K562 (cell line): ENCODE measurements around the gene DEPDC4. TPM values are rescaled to one million over a fixed set of nuclear protein-coding genes. Genes with fewer than 3 reads are reported as not detected.

Source experiments
- ATF7 ChIP-seq: fragments of 450-650 bp; IDR thresholded peaks from 2 replicates; pipeline ENCODE4 v1.7.1; 2014; ENCODE audit warnings: mild to moderate bottlenecking, moderate library complexity
- BDP1 ChIP-seq: IDR thresholded peaks from 3 replicates; pipeline ENCODE4 v1.6.1; 2011; ENCODE audit not compliant: insufficient read length, insufficient read depth
- BMI1 ChIP-seq: fragments of 150-350 bp; IDR thresholded peaks from 2 replicates; pipeline ENCODE4 v1.6.1; 2014; ENCODE audit warnings: low read length
- CC2D1A ChIP-seq: fragments of 450-650 bp; IDR thresholded peaks from 2 replicates; pipeline ENCODE4 v1.6.1; 2017; ENCODE audit warnings: mild to moderate bottlenecking
- FIP1L1 ChIP-seq: fragments of 200-400 bp; formaldehyde crosslinking; IDR thresholded peaks from 2 replicates; pipeline ENCODE4 v1.6.1; 2018; ENCODE audit warnings: mild to moderate bottlenecking, low read depth, low read length; ENCODE audit not compliant: poor library complexity, severe bottlenecking
- HEY1 ChIP-seq: fragments of 250-450 bp; sonication (Bioruptor Pico); IDR thresholded peaks from 2 replicates; pipeline ENCODE4 v1.5.0; 2020; ENCODE audit warnings: mild to moderate bottlenecking, moderate library complexity, borderline replicate concordance
- JUND ChIP-seq, 2 experiments: IDR thresholded peaks; 2 replicates in 1 of 2; 3 replicates in 1 of 2; pipeline ENCODE4 v1.6.1; 2011; ENCODE audit warnings: borderline replicate concordance in 2 of 2, low read depth in 2 of 2, low read length in 2 of 2, improper control_type of control experiment in 1 of 2, missing biosample characterization in 1 of 2, missing genetic modification characterization in 1 of 2, missing genetic modification reagents in 1 of 2
- MBD2 ChIP-seq: sonication (generic); IDR thresholded peaks from 2 replicates; pipeline ENCODE4 v1.6.1; 2016; ENCODE audit warnings: low read depth, borderline replicate concordance
- NCOR1 ChIP-seq: fragments of 450-650 bp; IDR thresholded peaks from 2 replicates; pipeline ENCODE4 v1.6.1; 2016; ENCODE audit warnings: mild to moderate bottlenecking, moderate library complexity
- NFXL1 ChIP-seq: fragments of 450-650 bp; formaldehyde crosslinking; IDR thresholded peaks from 2 replicates; pipeline ENCODE4 v1.4.0; 2021; ENCODE audit warnings: mild to moderate bottlenecking
- PCBP2 ChIP-seq: fragments of 200-400 bp; formaldehyde crosslinking; IDR thresholded peaks from 2 replicates; pipeline ENCODE4 v1.6.1; 2018; ENCODE audit warnings: low read length, low read depth, mild to moderate bottlenecking, moderate library complexity; ENCODE audit not compliant: poor library complexity, severe bottlenecking
- PML ChIP-seq: IDR thresholded peaks from 2 replicates; pipeline ENCODE4 v1.6.1; 2012; ENCODE audit warnings: low read length, inconsistent platforms
- POLR2H ChIP-seq: IDR thresholded peaks from 2 replicates; pipeline ENCODE4 v1.6.1; 2016; ENCODE audit warnings: missing genetic modification characterization, low read depth, mild to moderate bottlenecking, control low read depth, missing compliant biosample characterization, moderate library complexity
- SIN3A ChIP-seq, 2 experiments: fragments of 150-350 bp in 1 of 2; IDR thresholded peaks; 2 replicates each; pipeline ENCODE4 v1.6.1; 2011 to 2016; ENCODE audit warnings: borderline replicate concordance in 2 of 2, low read depth in 2 of 2, low read length in 2 of 2, mild to moderate bottlenecking in 2 of 2, moderate library complexity in 2 of 2; ENCODE audit not compliant: control insufficient read depth in 1 of 2
- SMARCA5 ChIP-seq: fragments of 450-650 bp; IDR thresholded peaks from 2 replicates; pipeline ENCODE4 v1.6.1; 2016
- TBP ChIP-seq: optimal IDR thresholded peaks from 2 replicates; pipeline ENCODE3; 2011; ENCODE audit warnings: low read depth, low read length, improper control_type of control experiment
- TCFL5 ChIP-seq: fragments of 250-450 bp; sonication (Bioruptor Pico); conservative IDR thresholded peaks from 2 replicates; pipeline ENCODE4 v1.6.1; 2021; ENCODE audit warnings: mild to moderate bottlenecking, moderate library complexity, matching md5 sums
- XRCC3 ChIP-seq: fragments of 450-650 bp; IDR thresholded peaks from 2 replicates; pipeline ENCODE4 v1.6.1; 2017; ENCODE audit warnings: mild to moderate bottlenecking, moderate library complexity
- polyA plus RNA-seq, 8 experiments: library from polyadenylated mRNA; depleted of rRNA in 4 of 8; stranded (reverse) in 5 of 8; unstranded in 3 of 8; fragments of >200 nt; fragmentation: Nextera tagmentation in 2 of 8; fragmentation: Illumina TruSeq in 1 of 8; extraction: Ambion mirVana in 2 of 8; extraction: Trizol in 1 of 8; gene quantifications; 2 replicates each; pipeline versions ENCODE4 v1.2.1 to v1.2.3, GENCODE V29; 2011 to 2014; ENCODE audit warnings: inconsistent platforms in 1 of 8, missing spikeins in 1 of 8
- total RNA-seq, 7 experiments: library from RNA; depleted of rRNA in 6 of 7; stranded (reverse); fragments of >200 nt in 6 of 7; fragmentation: Illumina TruSeq in 2 of 7; extraction: Trizol in 2 of 7; gene quantifications; 2 replicates each; pipeline versions ENCODE4 v1.2.1 to v1.2.3, GENCODE V29; 2011 to 2021; ENCODE audit warnings: low replicate concordance in 1 of 7
- TF ChIP-seq, protein P1 (sequence below): sonication (generic); formaldehyde crosslinking; IDR thresholded peaks from 2 replicates; pipeline ENCODE4 v1.8.0; 2022; ENCODE audit warnings: mild to moderate bottlenecking, missing genetic modification reagents
- TF ChIP-seq, protein P2 (sequence below): sonication (generic); formaldehyde crosslinking; IDR thresholded peaks from 2 replicates; pipeline ENCODE4 v1.9.0; 2022; ENCODE audit warnings: mild to moderate bottlenecking, missing genetic modification reagents
- TF ChIP-seq, protein P3 (sequence below): sonication (generic); formaldehyde crosslinking; IDR thresholded peaks from 2 replicates; pipeline ENCODE4 v1.8.0; 2022; ENCODE audit warnings: mild to moderate bottlenecking, missing genetic modification reagents
- TF ChIP-seq, protein P4 (sequence below): IDR thresholded peaks from 2 replicates; pipeline ENCODE4 v1.6.1; 2012; ENCODE audit warnings: low read depth, low read length, improper control_type of control experiment, borderline replicate concordance

The DEPDC4 gene
- total and polyA plus RNA-seq, 9 of the 15 experiments (the other 6 are each of a cell fraction or from before 2014, with no cell fraction given) = 3.6 to 13.2 (median 7.4) TPM

DNA sequence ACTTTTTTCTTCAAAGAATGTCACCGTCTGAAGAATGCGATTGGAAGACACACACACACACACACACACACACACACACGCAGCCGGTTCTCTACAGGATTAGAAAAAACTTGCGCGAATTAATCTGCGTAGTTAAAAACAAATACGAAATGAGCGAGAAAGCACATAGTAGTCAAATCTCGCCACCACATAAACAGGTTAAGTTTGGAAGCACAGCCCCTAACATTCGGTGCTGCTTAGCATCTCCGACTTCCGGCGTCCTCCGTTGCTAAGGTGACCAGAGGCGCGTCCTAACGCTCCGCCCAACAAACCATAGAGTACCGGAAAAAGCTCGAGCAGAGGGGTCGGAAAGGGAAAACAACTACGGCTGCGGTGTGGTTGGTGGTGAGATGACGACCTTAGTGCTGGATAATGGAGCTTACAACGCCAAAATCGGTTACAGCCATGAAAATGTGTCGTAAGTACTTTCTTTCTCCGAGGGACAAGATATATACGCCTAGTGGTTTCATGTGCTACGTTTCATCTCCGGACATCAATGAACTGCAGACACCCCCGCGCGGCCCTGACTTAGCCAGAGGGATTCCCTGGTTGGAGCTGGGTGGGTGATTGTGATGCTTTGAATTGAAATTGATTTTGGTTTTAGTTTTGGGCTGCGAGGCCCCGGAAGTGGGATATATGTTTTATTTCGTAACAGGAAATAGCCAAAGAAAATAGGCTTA is 66.3 kb downstream of the DEPDC4 start, which contains the start of gene ACTR6 (continued):
- TF ChIP-seq JUND (IDR thresholded peaks at IDR 0.05; ENCODE audit: borderline replicate concordance, low read depth, low read length) (peak; percentile 35; the same call in 1 of the 2 replicates), JUND (tag; IDR thresholded peaks at IDR 0.05; ENCODE audit: borderline replicate concordance, low read depth, low read length) (no peak; the same call in 2 of the 3 replicates), NCOR1 (no peak), SIN3A (IDR thresholded peaks at IDR 0.05; ENCODE audit: borderline replicate concordance in 2 of 2, control insufficient read depth in 1 of 2, low read depth in 2 of 2, low read length in 2 of 2) (peak; percentile 100), XRCC3 (no peak), BMI1 (peak; percentile 98), SMARCA5 (no peak), POLR2H (tag) (peak; percentile 65; the same call in 1 of the 2 replicates), PCBP2 (no peak), FIP1L1 (no peak), ATF7 (peak; percentile 76), MBD2 (peak; percentile 59), NFXL1 (CRISPR knock-in tag) (no peak), HEY1 (no peak), CC2D1A (no peak), PML (peak; percentile 73; the same call in 1 of the 2 replicates), BDP1 (no peak), TBP (peak; percentile 82), TCFL5 (CRISPR knock-in tag) (no peak)
- TF ChIP-seq, protein P1, sequence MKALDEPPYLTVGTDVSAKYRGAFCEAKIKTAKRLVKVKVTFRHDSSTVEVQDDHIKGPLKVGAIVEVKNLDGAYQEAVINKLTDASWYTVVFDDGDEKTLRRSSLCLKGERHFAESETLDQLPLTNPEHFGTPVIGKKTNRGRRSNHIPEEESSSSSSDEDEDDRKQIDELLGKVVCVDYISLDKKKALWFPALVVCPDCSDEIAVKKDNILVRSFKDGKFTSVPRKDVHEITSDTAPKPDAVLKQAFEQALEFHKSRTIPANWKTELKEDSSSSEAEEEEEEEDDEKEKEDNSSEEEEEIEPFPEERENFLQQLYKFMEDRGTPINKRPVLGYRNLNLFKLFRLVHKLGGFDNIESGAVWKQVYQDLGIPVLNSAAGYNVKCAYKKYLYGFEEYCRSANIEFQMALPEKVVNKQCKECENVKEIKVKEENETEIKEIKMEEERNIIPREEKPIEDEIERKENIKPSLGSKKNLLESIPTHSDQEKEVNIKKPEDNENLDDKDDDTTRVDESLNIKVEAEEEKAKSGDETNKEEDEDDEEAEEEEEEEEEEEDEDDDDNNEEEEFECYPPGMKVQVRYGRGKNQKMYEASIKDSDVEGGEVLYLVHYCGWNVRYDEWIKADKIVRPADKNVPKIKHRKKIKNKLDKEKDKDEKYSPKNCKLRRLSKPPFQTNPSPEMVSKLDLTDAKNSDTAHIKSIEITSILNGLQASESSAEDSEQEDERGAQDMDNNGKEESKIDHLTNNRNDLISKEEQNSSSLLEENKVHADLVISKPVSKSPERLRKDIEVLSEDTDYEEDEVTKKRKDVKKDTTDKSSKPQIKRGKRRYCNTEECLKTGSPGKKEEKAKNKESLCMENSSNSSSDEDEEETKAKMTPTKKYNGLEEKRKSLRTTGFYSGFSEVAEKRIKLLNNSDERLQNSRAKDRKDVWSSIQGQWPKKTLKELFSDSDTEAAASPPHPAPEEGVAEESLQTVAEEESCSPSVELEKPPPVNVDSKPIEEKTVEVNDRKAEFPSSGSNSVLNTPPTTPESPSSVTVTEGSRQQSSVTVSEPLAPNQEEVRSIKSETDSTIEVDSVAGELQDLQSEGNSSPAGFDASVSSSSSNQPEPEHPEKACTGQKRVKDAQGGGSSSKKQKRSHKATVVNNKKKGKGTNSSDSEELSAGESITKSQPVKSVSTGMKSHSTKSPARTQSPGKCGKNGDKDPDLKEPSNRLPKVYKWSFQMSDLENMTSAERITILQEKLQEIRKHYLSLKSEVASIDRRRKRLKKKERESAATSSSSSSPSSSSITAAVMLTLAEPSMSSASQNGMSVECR = peak; percentile 100
- TF ChIP-seq, protein P2, sequence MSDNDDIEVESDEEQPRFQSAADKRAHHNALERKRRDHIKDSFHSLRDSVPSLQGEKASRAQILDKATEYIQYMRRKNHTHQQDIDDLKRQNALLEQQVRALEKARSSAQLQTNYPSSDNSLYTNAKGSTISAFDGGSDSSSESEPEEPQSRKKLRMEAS (CRISPR knock-in tag) = peak; percentile 53; the same call in 1 of the 2 replicates
- TF ChIP-seq, protein P3, sequence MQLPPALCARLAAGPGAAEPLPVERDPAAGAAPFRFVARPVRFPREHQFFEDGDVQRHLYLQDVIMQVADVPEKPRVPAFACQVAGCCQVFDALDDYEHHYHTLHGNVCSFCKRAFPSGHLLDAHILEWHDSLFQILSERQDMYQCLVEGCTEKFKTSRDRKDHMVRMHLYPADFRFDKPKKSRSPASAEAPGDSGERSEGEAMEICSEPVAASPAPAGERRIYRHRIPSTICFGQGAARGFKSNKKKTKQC (CRISPR knock-in tag) = no peak
- TF ChIP-seq, protein P4, sequence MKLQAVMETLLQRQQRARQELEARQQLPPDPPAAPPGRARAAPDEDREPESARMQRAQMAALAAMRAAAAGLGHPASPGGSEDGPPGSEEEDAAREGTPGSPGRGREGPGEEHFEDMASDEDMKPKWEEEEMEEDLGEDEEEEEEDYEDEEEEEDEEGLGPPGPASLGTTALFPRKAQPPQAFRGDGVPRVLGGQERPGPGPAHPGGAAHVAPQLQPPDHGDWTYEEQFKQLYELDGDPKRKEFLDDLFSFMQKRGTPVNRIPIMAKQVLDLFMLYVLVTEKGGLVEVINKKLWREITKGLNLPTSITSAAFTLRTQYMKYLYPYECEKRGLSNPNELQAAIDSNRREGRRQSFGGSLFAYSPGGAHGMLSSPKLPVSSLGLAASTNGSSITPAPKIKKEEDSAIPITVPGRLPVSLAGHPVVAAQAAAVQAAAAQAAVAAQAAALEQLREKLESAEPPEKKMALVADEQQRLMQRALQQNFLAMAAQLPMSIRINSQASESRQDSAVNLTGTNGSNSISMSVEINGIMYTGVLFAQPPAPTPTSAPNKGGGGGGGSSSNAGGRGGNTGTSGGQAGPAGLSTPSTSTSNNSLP = no peak
